WTC11 (cell line): ENCODE results near the gene SAP25.

Experiments
- CTCF ChIP-seq: fragments of 200-600 bp; IDR thresholded peaks from 2 replicates; pipeline ENCODE4 v1.8.0; 2022; ENCODE audit warnings: antibody characterized with exemption
- GRHL2 ChIP-seq: fragments of 250-450 bp; sonication (Bioruptor Pico); IDR thresholded peaks from 2 replicates; pipeline ENCODE4 v1.8.0; 2022; ENCODE audit warnings: mild to moderate bottlenecking, moderate library complexity; ENCODE audit not compliant: insufficient replicate concordance, severe bottlenecking
- MAX ChIP-seq: sonication (generic); formaldehyde crosslinking; IDR thresholded peaks from 2 replicates; pipeline ENCODE4 v1.8.0; 2022; ENCODE audit warnings: mild to moderate bottlenecking, missing genetic modification reagents
- ZBTB21 ChIP-seq: sonication (generic); formaldehyde crosslinking; IDR thresholded peaks from 2 replicates; pipeline ENCODE4 v1.8.1; 2023; ENCODE audit warnings: mild to moderate bottlenecking, missing genetic modification reagents, borderline replicate concordance

GRCh38 chr7:100620804-100621203 is 47.1 kb upstream of the SAP25 start:
- no peak for TF ChIP-seq MAX
- TF ChIP-seq GRHL2 (CRISPR knock-in tag) = no peak
- TF ChIP-seq CTCF = no peak
- no peak for TF ChIP-seq ZBTB21 (CRISPR knock-in tag)
